Stimulated activated CD8-positive, alpha-beta memory T cell treated with anti-CD3 and anti-CD28 coated beads, Interleukin-15, amount 100 ng/mL, for 4 hours (primary cell): Measurements from ENCODE around the gene GRK4.
A peak's percentile ranks its signal among the peaks of the same experiment; 100 is the strongest.
"Not testable (repeated sequence)": the region's sequence is repeated elsewhere in the genome, so short reads cannot be mapped to it uniquely, and the experiment has no call there.

Source experiments
- DNase-seq, 2 donors: peaks; one replicate each; pipeline ENCODE4 v3.0.0-alpha.2; 2020; ENCODE audit warnings: low read depth in 2 of 2

Gene GRK4

GRCh38 chr4:2930758-2931511, 32.4 kb upstream of the GRK4 start:
- DNase-seq: no peak

GRCh38 chr4:2931512-2932301, 31.7 kb upstream of the GRK4 start:
- DNase-seq: no peak

- no peak for DNase-seq
These were observed 30.9 kb upstream of the GRK4 start for GRCh38 chr4:2932321-2932950.

GRCh38 chr4:2932951-2933565, 30.3 kb upstream of the GRK4 start:
- no peak for DNase-seq

GRCh38 chr4:2933566-2934076, 29.8 kb upstream of the GRK4 start:
- no peak for DNase-seq

- peak in 1 of 2 donors; percentile 36 for DNase-seq
These were observed 29.1 kb upstream of the GRK4 start for GRCh38 chr4:2934077-2934812.

GRCh38 chr4:2934813-2935761, 28.3 kb upstream of the GRK4 start:
- peak; percentile 87 for DNase-seq

- DNase-seq: peak; percentile 31 to 60
These were observed 27.3 kb upstream of the GRK4 start for GRCh38 chr4:2935762-2936743.

- no peak for DNase-seq
These were observed 26.6 kb upstream of the GRK4 start for GRCh38 chr4:2936773-2937145.

- DNase-seq: no peak
These were observed 26.1 kb upstream of the GRK4 start for GRCh38 chr4:2937146-2937857.

- DNase-seq: no peak
These were observed 25.4 kb upstream of the GRK4 start for GRCh38 chr4:2937986-2938385.

GRCh38 chr4:2938411-2938810, 25.0 kb upstream of the GRK4 start:
- DNase-seq: not testable (repeated sequence)

GRCh38 chr4:2938906-2939305, 24.5 kb upstream of the GRK4 start:
- no peak for DNase-seq

- no peak for DNase-seq
These were observed 23.8 kb upstream of the GRK4 start for GRCh38 chr4:2939383-2940243.

- DNase-seq: no peak
These were observed 22.9 kb upstream of the GRK4 start for GRCh38 chr4:2940267-2941137.
